ENCODE results near the gene RTN4R.

The RTN4R gene

DNA sequence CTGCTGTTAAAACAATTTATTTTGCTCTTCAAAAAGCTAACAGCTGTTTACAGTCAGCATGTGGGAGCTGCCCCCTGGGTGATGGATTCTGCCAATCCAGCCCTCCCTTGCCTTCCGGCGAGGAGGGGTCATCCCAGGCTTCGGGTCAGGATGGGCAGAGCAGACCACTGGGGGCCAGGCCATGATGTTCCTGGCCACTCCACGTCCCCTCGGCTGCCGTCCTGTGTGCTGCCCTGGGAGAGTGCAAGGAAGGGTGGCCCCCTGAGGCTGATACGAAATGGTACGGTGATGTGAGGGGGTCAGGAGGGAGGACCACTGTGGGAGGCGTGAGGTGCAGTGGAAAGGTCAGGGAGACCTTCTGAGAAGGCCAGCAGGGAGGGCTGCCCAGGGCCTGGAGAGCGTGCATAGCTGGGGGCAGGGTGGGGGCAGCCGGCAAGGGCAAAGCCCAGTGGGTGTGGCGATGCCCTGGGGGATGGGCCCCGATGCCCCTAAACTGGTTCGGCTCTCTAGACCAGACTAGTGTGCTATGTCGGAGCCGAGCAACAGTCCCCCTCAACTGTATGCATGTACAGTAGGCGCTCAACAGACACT, 41.3 kb downstream of the RTN4R start:
- no peak for DNase-seq

DNA sequence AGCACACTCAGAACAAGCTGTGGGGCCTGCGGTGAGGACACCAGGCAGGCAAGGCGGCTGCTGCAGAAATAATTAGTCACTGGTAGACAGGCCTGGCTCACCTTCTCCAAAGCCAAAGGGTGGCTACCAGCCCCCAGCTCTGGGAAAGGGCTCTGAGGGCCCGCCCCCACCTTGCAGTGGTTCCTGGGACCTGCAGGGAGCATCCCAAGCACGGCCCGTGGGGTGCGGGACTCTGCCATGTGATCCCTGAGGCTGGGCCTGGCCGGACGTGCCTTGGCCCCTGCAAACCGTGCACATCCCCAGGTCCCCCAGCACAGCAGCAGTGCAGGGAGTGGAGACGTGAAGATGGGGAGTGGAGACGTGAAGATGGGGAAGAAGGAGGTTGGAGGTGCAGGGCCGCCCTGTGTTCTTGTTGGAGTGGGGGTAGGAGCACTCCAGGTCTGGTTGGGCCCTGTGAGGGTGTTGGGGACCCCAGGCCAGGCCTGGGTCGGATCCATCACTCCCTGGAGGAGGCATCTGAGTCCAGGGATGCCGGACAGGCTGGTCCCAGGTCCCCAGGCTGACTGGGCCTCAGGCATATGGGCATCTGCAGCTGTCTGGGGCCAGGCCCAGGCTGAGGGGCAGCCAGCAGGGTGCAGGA, 41.9 kb downstream of the RTN4R start:
- DNase-seq: no peak

DNA sequence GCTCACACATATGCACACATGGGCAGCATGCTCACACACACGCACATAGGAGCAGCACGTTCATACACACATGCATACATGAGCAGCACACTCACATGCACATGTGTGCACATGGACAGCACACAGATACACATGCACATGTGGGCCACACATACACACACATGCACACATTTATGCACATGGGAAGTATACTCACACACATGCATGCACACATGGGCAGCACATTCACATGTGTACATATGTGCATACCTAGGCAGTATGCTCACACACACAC, 42.5 kb downstream of the RTN4R start:
- no peak for DNase-seq

DNA sequence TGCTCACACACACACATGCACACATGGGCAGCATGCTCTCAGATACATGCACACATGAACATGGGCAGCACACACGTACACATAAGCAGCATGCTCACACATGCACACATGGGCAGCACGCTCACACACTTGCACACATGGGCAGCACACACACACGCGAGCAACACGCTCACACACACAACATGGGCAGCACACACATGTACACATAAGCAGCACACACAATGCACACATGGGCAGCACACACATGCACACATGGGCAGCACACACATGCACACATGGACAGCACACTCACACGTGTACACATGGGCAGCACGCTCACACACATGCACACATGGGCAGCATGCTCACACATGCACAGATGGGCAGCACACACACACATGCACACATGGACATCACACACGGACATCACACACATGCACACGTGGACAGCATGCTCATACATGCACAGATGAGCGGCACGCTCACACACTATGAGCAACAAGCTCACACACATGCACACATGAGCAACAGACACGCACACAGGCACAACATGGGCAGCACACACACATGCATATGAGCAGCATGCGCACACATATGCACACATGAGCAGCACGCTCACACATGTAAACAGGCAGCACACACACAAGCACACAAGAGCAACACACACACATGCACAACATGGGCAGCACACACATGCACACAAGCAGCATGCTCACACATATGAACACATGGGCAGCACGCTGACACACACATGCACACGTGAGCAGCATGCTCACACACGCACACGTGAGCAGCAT, 43.0 kb downstream of the RTN4R start:
- no peak for DNase-seq

DNA sequence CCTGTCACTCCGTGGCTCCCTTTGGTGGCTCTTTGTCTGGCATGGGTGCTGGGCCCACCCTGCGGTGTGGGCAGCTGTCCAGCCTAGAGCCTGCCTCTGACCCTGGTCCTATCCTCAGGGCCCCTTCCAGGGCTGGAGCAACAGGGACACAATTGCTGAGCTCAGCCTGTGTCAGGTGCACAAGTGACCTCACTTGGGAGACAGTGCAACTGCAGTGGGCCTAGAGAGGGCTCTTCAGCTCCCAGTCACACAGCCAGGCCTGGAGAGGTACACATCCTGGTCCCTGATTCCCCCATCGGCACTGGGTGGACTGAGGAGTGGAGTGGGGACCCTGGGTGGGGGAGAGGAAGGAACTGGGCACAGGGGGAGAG, 43.9 kb downstream of the RTN4R start:
- DNase-seq: no peak

DNA sequence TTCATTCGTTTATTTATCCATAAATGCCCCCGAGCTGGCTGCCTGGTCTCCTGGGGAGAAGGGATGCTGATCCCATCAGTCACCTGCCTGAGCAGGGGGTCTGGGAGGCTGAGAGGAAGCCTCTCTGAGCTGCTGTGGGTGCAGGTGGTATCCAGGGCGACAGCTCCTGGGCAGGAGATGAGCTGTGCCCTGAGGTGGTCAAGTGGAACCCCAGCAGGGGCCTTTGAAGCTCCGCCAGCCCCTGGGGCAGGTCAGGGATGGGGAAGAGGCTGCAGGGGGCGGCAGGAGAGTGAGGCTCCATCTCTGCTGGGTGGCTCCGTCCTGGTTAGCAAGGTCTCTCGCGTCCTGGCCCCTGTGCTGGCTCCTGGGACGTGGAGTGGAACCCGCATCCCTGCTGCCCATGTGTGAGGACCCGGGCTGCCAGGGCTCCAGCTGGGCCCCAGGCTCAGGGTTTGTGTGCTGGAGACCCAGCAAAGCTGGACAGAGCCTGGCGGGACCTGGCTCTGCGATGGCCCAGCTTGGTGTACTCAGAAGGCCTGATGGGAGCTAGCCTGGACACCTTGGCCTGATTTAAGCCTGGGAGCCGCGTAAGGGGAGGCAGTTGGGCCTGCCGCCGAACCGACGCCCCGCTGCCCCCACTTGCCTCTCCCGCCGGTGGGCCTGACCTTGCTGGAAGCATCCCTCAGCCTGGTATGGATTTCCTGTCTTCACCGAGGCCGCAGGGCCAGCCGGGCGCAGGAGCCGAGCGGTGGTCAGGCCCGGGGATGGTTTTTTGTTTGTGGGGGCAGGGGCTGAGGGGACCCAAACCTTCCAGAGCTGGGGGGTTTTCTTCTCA, 44.5 kb downstream of the RTN4R start:
- no peak for DNase-seq

DNA sequence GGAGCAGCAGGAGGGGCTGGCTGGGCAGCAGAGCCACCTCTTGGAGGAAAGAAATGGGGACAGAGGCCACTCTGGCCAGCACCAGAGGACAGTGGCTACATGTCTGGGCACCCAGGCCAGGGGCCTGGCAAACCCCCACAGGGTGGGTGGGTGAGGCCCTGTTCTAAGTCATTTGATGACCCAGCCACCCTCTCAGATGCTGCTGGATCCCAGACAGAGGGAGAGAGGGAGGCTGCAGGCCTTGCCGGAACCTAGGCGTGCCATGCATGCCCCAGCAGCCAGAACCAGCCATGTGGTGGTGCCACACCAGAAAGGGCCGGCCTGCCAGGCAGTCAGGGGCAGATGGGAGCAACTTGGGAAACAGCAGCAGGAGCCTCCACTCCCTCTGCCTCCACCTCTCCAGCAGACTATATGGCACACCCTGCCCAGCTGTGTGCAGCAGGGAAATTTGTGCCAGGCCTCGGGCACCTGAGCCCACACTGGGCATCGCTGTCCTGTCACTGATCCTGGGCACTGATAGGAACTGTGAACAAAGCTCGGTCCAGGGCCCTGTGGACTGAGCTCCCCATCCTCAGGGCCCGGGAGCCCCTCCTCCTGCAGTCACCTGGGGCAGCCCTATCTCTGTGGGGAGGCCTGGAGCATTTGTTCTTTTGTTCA, 45.2 kb downstream of the RTN4R start:
- DNase-seq: no peak

DNA sequence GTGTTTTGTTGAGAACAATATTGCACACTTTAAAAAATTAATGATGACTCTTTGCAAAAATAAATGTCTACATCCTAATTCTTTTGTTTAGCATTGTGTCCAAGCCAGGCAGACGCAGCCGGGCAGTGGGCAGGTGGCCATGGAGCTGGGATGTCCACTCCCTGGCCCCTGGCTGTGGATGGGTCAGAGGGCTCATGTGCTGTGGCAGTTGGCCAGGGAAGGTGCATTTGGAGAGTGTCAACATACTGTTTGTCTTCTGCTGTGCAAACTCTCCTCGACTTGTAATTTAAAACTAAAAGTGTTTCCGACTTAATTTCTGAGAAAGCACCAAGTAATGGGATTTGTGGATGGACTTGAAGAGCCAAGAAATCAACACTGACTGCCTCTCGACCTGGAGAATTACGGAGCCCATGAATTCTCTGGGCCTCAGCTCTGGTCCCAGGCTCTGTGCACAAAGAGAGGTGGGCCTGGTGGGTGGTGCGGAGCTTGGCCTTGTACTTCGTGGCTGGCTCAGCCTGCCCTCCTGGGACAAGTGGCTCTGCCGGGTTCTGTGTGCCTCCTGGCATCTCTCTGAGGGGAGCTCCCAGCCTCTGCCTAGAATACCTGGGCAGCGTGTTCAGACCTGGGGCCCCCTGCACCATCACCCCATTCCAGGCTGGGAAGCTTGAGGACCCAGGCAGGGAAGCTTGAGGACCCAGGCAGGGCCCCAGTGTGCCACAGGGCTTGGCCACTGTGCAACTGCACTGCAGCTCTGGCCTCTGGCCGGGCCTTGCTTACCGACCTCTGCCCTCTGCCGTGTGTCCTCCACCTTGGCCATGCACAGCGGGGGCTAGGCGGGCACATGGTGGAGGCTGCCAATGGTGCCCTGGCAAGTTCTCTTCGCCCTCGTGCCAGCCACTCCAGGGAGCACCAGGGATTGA, 46.4 kb downstream of the RTN4R start:
- DNase-seq: no peak

DNA sequence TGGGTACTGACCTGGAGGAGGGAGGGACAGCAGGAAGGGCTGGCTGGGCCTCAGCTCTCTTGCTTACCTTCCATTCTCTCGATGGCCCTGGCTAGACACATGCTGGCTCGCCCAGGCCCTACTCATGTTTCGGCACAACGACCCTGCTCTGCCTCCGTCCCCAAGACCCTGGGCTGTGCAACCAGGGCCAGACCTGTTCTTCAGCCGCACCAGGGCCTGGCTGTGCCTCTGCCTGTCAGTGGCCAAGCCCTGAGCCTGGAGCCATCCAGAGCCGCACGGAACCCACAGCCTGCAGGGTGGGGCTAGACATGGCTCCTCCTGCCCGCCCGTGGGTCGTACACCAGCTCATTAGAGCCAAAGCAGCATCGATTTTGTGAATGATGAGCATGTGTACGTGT, 47.5 kb downstream of the RTN4R start:
- DNase-seq: no peak

DNA sequence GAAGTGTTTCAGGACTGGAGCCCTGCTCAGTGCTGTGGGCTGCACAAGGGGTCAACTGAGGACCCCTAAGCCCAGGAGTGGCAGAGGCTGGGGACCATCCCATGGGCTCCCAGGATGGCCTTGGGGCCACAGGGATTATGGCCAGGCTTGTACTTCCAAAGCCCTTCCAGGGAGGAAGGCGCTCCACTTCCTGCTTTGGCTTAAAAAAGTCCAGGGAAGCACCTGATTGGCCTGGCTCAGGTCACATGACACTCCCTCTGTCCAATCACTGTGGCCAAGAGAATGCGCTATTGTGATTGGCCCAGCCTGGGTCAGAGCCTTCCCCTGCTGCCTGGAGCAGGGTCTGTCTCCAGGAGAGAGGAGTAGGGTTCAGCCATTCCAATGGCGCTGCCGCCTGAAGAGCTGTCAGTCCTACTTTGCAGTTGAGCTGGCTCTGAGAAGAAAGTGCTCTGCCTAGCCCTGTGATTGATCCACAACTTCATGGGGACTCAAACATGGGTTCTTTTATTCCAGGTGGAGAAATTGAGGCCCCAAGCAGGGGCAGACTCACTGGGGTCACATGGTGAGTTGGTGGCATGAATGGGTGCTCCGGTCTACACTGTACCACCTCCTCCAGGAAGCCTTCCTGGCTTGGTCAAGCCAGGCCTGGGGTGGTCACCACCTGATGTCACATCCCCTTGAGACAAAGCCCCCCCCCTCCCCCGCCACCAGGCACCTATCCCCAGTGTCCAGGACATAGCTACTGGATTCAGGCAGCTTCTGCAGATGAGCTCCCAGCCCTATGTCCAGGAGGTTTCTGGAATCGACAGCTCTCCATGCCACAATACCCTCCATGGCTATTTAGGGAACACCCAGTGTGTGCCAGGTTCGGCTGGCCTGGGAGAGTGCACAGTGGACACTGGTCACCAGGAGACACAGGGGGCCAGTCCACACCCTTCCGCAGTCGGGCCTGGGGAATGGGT, 48.2 kb downstream of the RTN4R start:
- no peak for DNase-seq

DNA sequence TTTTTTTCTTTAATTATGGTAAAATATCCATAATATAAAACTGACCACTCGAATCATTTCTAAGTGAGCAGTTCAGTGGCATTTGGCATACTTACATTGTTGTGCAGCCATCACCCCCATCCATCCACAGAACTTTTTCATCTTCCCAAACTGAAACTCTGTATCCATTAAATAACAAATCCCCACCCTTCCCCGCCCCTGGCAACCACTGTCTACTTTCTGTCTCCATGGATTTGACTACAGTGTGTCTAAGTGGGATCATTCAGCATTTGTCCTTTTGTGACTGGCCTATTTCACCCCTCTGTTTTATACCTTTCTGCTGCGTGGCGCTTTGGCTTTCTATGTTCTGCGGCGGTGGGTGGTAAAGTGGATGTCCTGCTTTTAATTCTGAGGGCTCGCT, 49.1 kb downstream of the RTN4R start:
- no peak for DNase-seq

DNA sequence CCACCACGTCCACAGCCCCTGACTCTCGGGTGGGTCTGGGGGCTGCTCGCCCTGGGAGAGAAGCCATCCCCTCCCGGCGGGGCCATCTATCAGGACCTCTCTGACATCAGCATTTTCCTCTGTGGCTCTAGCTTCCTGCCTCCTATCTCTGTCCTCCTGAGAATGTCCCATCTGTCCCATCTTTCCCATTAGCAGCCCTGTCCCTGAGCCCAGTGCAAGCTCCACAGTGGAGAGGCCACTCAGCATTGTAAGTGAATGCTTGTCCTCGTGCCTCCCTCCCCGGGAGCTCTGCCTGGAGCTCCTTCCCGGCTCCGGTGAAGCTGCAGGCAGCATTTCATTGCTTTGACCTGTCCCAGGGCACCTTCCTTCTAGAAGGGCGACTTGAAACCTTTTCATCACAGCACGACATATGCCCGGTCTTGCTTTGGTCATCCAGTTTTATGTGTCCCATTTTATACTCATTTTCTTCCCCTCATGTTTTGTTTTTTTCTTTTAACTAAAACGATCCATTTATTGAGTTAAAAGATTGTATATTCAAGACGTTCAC, 49.7 kb downstream of the RTN4R start:
- no peak for DNase-seq

DNA sequence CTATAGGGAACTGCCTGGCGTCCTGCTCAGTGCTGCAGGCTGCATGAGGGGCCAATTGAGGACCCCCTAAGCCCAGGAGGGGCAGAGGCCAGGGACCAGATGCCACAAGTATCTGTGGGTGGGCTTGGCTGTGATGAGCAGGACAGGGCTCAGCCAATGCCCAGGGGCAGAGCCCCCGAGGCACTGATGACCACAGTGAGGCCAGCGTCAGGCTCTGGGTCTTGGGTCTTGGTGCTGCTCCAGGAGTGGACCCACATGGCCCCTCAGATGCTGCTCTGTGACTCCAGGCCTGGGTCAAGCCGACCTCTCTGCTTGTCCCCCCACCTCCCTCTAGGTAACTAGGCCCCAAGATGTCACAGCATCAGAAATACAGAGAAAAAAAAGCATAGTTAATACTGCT, 50.6 kb downstream of the RTN4R start:
- no peak for DNase-seq

DNA sequence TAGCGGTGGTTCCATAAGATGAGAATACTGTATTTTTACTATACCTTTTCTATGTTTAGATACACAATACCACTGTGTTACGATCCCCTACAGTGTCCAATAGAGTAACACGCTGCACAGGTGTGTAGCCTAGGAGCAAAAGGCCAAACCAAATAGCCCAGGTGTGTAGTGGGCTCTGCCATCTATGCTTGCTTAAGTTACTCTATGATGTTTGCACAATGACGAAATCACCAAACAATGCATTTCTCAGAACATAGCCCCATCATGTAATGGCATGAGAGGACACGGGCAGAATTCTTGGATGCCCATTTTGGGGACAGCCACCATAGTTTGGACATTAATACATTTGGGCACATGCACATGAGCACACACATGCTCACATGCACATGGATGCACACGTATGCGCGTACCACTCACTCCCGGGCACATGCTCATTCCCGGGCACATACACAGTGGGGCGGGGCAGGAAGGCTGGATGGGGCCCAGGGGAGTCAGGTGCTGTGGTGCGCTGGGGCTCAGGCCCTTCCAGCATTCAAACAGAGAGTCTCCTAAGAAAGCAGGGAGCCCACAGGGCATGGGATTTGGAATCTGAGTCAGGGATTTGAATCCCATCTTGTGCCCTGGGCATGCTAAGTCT, 51.1 kb downstream of the RTN4R start:
- no peak for DNase-seq

DNA sequence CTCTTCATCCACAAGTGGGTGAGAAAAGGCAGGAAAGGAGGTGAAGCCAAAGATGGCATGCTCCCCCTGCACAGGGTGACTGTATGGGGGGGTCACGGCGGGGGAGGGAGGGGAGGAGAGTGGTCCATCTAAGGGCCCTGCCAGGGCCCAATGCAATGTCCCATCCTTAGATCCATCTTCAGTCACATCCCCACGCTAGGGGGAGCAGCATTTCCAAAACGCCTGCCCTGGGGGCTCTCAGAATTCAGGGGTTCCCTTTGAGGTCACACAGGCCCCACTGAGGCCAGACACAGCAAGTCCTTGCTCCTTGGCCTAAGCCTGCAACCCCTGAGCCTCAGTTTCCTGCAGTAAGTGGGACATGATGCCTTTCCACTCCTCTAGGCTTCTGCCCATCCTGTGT, 52.4 kb downstream of the RTN4R start:
- no peak for DNase-seq

DNA sequence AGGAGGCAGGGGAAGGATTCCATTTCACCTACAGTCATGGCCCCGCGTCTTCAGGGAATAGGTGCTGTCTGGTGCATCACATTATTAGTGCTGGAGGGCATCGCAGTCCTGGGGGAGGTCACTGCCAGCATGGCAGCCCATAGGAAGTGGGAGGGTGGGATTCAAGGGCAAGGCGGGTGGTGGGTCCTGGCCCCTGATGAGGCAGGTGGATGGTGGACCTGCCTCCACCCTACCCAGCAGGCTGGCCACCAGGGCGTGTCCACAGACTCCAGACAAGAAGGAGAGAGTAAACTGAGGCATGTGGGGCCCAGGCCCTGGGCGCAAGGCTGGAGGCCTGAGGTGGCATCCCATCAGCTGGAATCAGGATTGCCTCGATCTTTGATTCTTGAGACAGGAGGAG, 53.3 kb downstream of the RTN4R start:
- no peak for DNase-seq

DNA sequence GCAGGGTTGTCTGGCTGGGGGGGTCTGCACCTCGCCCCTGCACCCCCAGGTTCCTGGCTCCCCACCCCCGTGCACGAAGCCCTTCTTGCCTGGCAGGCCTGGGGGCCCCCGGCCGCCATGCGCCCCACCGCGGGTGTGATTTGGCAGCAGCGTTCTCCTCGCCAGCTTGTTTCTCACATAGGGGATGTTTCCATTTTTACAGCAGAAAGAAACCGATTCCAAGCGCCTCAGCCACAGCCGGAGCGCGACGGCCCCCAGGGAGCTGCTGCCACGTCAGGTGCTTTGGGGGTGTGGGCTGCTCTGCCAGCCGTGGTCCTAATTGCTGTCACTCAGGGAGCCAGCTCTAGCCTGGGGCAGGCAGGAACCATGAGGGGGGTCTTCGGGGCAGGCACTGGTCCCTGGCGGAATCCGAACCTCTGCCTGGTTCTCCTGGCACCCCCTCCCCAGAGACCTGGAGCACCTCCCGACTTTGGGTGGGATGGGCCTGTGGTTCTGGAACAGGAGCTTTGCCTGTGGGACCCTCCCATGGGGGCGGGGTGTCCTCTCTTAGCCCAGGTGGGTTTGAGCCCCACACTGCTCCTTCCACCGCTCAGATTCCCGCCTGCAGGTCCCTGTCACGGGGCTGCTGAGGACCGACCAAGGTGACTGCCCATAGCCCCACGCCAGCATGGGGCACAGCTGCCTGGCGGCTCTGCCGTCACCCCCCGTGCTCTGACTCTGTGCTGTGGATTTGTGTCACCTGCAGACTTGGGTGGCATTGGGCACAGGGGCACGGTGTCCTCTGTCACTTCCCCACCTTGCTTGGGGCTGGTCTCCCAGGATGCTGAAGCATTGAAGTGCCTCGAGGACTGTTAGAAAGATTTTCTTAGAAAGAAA, 54.0 kb downstream of the RTN4R start:
- DNase-seq: no peak

DNA sequence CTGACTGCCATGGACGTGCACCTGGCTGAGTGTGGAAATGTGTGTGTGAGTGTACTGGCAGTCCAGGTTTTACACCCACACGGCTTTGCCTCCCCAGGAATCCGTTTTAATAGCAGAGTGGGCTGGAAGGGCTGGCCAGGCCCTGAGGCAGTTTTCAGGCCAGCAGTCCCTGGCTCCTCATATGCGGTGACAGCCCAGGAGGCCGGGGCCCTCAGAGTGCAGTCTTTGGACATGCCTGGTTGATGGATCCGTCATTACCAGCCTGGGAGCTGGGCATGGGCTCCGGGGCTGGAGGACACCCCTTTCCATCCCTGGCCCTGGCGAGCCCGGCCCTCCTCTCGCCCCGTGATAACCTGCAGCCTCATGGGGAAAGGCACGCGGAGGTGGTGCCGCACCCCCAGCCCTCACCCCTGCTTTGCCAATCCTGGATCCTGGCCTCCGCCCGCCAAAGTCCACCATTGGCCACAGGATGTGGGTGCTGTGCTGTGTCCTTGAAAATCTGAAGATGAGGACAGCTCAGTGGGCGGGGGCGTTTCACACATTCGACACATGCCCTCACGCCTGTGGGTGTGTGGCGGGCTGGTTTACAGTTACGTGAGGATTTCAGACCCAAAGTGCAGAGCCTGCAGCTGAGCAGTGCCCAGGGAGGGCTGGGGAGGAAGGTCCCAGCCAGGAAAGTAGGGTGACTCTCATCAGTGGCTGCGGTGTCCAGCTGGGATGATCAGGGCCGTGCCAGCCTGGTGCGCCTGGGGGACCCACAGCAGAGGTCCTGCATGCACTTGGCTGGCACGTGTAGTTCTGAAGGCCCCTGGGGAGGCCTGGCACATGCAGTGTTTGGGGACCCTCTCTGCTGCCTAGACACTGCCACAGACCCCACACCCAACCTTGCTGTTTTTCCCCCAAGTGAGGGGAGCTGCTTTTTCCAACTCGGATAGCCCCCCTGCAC, 55.1 kb downstream of the RTN4R start:
- no peak for DNase-seq
